ENCODE results near the gene RHOC.

DNA sequence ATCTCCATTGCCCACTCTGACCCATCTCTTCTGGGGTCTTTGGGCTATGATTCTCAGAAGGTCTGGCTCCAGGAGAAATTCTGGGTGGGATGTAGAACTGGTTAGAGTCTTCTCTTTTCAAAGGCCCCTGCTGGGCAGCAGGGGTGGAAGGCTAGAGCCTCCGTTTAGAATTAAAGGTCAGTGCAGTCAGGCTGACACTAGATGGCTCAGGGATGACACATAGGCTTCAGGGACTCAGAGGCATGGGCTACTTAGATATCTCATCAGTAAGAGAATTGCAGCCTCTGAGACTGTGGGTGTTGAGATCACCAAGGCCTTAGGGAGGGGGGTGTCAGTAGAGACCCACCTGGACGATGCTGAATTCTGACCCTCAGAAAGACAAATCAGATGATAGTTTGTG lies 20.8 kb upstream of the RHOC start:
- TF ChIP-seq, protein P1, sequence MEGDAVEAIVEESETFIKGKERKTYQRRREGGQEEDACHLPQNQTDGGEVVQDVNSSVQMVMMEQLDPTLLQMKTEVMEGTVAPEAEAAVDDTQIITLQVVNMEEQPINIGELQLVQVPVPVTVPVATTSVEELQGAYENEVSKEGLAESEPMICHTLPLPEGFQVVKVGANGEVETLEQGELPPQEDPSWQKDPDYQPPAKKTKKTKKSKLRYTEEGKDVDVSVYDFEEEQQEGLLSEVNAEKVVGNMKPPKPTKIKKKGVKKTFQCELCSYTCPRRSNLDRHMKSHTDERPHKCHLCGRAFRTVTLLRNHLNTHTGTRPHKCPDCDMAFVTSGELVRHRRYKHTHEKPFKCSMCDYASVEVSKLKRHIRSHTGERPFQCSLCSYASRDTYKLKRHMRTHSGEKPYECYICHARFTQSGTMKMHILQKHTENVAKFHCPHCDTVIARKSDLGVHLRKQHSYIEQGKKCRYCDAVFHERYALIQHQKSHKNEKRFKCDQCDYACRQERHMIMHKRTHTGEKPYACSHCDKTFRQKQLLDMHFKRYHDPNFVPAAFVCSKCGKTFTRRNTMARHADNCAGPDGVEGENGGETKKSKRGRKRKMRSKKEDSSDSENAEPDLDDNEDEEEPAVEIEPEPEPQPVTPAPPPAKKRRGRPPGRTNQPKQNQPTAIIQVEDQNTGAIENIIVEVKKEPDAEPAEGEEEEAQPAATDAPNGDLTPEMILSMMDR (IDR thresholded peaks at IDR 0.05; ENCODE audit: insufficient read depth, low read length) = no peak
- TF ChIP-seq POLR2AphosphoS5 (IDR thresholded peaks at IDR 0.05; ENCODE audit: low read depth) = no peak
- TF ChIP-seq, protein P2, sequence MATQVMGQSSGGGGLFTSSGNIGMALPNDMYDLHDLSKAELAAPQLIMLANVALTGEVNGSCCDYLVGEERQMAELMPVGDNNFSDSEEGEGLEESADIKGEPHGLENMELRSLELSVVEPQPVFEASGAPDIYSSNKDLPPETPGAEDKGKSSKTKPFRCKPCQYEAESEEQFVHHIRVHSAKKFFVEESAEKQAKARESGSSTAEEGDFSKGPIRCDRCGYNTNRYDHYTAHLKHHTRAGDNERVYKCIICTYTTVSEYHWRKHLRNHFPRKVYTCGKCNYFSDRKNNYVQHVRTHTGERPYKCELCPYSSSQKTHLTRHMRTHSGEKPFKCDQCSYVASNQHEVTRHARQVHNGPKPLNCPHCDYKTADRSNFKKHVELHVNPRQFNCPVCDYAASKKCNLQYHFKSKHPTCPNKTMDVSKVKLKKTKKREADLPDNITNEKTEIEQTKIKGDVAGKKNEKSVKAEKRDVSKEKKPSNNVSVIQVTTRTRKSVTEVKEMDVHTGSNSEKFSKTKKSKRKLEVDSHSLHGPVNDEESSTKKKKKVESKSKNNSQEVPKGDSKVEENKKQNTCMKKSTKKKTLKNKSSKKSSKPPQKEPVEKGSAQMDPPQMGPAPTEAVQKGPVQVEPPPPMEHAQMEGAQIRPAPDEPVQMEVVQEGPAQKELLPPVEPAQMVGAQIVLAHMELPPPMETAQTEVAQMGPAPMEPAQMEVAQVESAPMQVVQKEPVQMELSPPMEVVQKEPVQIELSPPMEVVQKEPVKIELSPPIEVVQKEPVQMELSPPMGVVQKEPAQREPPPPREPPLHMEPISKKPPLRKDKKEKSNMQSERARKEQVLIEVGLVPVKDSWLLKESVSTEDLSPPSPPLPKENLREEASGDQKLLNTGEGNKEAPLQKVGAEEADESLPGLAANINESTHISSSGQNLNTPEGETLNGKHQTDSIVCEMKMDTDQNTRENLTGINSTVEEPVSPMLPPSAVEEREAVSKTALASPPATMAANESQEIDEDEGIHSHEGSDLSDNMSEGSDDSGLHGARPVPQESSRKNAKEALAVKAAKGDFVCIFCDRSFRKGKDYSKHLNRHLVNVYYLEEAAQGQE (IDR thresholded peaks at IDR 0.05; ENCODE audit: insufficient replicate concordance, low read depth) = no peak
- TF ChIP-seq GABPA (IDR thresholded peaks at IDR 0.05; ENCODE audit: low read depth) = no peak
- no peak for TF ChIP-seq SPI1 (IDR thresholded peaks at IDR 0.05; ENCODE audit: borderline replicate concordance, low read depth)

Data from HL-60 (cell line).